NCI-H460 (cell line): Measurements from ENCODE around the gene ITGA1. TPM values are rescaled to one million over a fixed set of nuclear protein-coding genes. Genes with fewer than 3 reads are reported as not detected.
"Not testable (repeated sequence)": the region's sequence is repeated elsewhere in the genome, so short reads cannot be mapped to it uniquely, and the experiment has no call there.

ENCODE experiments used
- DNase-seq: peaks from one replicate; pipeline ENCODE4 v3.0.0-alpha.2; 2016; ENCODE audit warnings: low read depth; ENCODE audit errors: extremely low read depth
- total RNA-seq: library from RNA; depleted of rRNA; stranded (reverse); fragments of >200 nt; shearing (Covaris generic); gene quantifications from 2 replicates; pipeline ENCODE4 v1.2.3, GENCODE V29; 2014

ITGA1 gene
- total RNA-seq, 1 experiment from 2014 or later: 2.7 TPM

DNA sequence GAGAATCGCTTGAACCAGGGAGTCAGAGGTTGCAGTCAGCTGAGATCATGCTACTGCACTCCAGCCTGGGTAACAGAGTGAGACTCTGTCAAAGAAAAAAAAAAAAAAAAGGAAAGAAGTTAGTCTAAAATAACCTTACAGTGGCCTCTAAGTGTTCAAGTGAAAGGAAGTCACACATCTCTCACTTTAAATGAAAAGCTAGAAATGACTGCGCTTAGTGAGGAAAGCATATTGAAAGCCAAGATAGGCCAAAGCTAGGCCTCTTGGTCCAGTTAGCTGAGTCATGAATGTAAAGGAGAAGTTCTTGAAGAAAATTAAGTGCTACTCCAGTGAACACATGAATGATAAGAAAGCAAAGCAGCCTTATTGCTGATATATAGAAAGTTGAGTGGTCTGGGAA is 38.1 kb downstream of the ITGA1 start:
- DNase-seq: no peak

DNA sequence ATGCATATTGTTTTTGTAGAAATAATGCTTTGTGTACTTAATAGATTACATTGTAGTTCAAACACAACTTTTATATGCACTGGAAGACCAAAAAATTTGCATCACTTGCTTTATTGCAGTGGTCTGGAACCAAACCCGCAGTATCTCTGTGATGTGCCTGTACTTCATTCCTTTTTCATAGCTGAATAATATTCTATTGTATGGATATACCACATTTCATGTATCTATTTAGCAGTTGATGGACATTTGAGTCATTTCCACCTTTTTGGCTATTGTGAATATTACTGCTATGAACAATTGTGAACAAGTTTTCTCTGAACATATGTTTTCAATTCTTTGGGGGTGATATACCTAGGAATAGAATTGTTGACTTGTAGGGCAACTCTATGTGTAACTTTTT is 40.1 kb downstream of the ITGA1 start:
- DNase-seq: no peak

DNA sequence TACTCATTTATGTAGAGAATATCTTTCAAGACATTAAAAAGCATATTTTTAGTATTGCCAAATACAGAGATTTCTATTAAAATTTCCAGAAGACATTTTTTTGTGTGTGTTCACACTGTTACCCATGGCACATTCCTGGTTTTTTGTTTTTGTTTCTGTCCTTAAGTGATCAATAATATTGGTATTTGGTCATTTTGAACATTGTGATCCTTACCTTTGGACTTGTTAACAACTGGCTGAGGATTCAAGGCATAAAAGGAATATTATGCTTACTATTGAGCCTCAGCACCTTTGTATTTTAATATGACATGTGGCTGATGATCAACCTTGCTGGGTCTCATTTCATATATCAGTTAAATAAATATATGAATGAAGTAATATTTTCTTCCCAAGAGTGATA is 41.9 kb downstream of the ITGA1 start:
- DNase-seq: no peak

DNA sequence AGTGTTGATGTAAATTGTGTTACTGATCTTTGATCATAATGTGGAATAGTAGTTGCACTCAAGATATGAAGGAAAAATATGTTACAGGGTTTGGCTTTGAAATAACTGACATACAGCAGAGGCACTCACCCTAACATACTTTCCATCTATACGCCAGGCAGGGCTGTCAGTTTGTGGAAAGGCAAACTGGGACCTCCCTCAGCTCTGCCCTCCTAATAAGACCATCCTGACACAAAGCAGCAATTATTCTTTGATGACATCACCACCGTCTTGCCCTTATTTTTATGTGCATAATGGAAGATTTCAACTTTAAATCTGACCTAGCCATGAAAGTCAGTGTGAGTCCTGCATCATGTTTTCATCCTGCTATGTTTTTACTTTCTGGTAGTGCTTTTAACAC is 42.9 kb downstream of the ITGA1 start:
- DNase-seq: no peak

DNA sequence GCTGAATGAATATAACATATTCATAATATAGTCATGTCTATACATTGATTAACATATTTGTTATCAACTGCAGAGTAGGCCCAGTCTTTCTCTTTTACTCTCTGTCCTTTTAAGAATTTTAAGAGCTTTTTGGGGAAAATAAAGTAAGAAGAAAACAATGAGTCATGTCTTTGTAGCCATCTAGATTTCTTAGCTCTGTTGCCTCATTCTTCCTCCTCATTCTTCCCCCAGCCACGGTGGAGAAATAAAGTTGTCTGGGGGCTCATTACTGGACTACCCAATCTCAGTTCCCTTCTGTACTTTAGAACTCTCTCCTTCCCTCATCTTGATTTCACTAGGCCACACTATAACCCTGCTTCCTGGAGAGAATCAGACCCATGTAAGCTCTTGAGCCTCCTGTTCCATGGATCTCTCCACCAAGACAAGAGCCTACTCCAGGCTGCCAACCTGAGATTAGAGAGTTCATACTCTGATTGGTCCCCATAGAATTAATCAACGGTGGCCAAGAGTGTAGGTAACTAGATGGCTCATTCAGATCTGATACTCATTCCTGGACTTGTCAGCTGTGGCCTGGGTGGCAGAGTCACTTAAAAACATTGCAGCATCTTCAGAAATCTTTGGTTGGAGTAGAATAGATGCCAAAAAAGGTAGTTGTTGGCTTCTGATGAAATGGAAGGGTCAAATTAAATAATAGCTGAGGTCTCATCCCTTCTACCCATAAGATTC is 44.2 kb downstream of the ITGA1 start:
- DNase-seq: no peak

DNA sequence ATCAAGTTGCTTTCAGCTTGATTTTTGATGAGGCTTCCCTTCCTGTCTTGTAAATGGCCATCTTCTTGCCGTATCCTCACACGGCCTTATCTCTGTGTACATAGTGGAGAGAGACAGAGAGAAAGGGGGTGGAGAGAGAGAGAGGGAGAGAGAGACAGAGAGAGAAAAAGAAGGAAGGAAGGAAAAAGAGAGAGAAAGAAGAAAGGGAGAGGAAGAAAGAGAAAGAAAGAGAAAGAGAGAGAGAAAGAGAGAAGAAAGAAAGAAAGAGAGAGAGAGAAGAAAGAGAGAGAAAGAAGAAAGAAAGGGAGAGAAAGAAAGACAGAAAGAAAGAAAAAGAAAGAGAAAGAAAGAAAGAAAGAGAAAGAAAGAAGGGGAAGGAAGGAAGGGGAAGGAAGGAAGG is 46.6 kb downstream of the ITGA1 start:
- DNase-seq: no peak

DNA sequence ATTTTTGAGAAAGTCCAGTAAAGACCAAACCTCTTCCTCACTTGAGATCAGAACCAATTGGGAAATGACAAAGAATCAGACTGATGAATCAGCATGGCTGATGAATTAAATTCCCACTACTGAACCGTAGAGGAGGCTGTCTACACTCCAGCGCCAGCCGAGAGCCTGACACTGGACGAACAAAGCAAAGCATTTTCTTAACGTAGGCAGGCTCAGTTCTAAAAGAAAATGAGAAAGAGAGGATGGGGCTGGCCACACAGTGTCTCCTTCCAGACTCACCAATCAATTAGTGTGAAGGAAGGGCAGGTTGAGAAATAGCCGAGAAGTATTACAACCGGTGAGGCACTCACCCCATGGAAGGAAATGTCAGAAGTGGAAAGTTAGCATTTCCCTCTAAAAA is 49.4 kb downstream of the ITGA1 start:
- no peak for DNase-seq

DNA sequence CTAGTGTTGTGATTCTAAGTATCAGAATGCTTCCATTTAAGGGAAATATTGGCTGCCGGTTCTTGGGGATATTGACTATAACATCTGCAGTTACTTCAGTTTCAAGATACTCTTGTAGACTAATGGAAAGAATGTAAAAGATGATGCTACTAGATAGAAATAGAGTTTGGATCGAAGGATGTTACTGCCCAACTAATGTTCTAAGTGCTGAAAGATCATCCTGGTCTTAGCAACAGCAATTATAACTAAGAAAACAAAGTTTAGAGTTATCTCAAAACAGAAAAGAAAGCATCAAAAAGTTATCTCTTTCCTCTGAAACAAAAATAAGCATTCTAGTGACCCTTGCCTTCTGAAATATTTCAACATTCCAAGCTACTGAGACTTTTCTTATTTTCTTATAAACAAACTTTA is 49.9 kb downstream of the ITGA1 start:
- no peak for DNase-seq

DNA sequence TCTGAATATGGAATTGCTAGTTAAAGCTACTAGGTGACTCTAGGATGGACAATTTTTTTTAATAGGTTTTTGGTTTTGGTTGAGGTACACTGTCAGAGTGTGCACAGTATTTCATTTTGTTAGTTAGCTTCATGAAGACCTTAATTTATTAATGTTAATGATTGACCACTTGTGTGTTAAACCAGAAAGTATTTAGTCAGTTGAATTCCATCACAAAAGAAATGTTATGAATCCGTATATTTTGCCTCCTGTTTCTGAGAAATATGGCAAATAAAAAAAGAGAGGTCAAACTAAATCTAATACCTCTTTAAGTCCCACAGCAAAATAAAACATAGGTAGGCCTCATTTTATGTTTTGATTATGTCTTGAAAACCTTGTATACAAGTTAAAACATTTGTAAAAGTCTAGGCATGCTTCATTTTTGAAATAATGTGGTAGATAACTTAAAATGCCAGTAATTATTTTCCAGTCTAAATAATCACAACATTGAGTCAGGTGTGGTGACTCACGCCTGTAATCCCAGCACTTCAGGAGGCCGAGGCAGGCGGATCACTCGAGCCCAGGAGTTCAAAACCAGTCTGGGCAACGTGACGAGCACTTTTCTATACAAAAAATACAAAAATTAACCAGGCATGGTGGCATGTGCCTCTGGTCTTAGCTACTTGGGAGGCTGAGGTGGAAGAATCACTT is 50.8 kb downstream of the ITGA1 start:
- DNase-seq: no peak

DNA sequence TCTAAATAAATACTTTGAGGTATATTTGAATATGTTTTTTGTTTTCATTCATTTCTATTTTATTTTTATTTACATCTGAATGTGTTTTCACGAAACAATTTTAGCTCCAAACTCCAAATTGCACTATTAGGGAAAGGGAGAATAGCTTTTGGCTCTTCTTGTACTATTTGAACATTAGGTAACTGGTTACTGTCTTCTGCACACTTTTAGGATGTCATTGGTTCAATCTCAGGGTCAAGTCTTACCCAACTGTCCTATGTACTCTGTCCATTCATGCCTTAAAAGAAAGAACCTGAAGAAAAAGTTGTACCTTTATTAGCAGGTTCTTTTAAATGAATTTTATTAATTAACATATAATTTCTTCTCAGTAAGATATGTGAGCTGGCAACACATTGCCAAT is 51.6 kb downstream of the ITGA1 start:
- no peak for DNase-seq

DNA sequence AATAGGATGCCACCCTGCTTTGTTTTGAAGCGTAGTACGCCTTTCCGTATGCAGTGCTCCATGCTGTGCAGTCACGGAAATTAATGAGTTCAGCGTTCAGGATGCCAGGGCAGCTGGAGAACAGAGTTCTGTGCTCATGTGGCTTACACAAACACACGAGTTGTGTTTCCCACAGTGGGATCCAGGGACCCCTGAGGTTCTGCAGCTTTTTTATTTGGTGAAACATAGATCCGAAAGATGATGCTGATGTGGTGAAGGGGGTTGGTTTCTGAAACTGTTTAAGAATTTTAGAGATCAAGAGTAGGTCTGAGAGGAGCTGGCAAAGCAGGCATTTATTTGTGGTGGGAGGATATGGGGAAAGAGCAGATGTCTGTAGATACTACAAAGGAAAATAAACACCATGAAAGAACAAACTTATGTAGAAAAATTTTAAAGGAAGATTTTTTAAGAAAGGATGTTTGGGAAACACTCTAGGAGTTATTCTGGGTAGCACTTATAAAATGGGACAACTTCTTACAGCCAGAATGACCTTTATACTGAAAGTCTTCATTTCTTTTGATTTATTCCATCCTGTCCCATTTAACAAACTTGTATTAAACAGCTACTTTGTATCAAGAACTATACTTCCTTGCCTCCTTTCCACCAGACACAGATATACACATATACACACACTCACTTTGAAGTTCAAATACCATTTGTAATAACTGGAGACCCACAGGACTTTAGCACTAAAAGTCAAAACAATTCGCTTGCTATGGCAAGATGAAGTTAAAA is 52.7 kb downstream of the ITGA1 start:
- no peak for DNase-seq

DNA sequence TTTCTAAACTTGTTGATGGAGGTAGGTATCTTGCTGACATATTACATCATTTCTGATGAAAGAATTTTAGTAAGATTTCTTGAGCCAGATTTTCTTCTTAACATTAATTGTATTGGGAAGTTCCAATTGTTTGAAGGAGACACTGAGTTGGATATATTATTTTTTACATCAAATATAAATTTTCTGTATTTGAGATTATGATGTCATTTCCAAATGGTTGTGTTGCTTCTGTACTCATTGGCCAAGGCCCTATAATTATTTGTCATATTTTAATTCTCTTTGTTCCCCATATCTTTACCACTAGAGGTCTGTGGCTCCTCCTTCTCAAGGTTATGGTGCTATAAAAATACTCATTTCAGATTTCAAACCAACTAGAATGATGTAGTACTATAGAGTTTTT is 53.4 kb downstream of the ITGA1 start:
- no peak for DNase-seq

DNA sequence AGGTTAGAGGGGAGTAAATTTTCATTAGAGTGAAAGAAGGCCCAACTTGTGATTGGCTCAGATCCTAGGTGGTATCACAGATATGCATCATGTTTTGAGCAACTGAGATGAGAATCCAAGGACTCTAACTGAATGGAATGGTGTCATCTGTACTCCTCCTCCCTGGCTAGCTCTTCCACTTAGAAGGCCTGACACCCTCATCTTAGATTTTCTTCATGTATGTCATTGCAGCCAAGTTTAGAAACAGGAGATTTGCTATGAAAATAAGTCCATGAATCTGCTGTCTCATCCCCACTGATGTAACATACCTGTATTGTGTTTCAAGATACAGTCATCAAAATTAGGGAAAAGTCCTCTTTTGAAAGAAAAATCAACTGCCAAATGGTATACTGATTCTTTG is 54.4 kb downstream of the ITGA1 start:
- DNase-seq: no peak

DNA sequence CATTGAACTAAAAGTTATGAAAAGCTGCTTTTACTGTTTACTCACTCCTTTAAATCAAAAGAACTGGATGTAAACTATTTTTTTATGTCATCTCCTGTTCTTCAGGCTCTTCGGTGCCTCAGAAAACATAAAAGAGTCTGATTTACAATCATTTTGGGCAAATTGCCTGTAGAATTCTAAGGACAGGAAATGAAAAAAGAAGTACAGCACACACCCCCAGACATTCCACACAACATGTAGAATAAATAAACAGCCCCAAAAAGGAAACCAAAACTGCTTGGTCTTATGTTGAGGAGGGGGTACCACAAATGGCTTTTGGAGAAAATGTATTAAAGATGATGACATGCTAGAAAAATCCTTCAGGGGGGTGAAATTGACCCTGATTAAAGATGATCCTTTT is 57.2 kb downstream of the ITGA1 start:
- no peak for DNase-seq

DNA sequence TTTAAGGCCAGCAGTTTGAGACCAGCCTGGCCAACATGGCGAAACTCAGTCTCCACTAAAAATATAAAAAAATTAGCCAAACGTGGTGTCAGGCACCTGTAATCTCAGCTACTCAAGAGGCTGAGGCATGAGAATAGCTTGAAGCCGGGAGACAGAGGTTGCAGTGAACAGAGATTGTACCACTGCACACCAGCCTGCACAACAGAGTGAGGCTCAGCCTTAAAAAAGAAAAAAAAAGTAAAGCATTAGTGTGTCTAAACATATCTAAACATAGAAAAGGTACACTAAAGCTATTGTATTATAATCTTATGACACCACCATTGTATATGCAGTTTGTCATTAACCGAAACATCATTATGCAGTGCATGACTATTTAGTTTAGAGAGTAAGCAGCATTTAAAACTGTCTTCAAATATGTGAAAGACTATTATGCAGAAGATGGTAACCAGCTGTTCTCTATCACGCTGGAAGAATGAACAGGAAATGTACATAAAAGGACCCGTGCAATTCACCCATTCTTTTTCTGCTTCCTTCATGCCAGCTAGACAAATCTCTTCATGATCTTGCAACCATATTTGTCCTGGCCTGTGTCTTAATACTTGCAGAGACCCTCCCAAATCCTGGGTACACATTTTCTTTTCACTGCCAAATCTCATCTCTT is 58.6 kb downstream of the ITGA1 start:
- no peak for DNase-seq

DNA sequence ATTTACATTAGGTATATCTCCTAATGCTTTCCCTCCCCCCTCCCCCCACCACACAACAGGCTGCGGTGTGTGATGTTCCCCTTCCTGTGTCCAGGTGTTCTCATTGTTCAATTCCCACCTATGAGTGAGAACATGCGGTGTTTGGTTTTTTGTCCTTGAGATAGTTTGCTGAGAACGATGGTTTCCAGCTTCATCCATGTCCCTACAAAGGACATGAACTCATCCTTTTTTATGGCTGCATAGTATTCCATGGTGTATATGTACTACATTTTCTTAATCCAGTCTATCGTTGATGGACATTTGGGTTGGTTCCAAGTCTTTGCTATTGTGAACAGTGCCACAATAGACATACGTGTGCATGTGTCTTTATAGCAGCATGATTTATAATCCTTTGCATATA is 61.0 kb downstream of the ITGA1 start:
- not testable (repeated sequence) for DNase-seq

DNA sequence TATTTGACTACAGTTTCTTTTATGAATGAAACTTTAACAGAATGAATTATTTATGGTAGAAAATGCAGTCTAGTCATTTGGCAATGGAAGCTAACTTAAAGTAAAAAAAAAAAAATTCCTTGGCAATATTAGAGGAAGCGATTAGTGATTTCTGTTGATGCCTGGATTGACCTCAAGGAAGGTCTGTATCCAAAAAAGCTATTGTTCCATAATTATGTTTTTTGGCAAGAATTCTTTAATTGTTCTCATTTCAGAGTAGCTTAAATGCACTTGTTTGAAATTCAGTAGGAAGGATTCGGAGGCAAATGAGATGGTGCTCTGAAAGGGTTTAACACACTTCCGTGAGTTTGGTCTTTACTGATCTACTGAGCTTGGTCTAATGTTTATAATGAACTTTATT is 61.8 kb downstream of the ITGA1 start:
- no peak for DNase-seq

DNA sequence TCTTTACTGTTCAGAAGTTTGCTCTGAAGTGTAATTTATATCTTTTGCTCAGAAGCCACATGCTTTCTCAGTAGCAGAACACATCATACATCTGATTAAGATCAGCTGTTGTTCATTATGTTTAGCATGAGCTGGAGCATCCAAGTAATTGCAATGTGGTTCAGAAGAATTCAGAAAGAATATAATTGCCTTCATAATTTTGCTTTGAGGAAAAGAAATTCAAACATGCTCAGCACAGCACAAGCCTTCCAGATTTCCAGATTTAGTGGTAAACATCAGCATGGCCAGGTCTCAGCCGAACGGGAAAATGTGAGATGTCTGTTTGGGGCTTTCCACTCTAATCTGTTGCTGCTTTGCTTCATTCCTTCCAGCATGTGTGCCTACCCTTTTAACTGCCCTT is 65.9 kb downstream of the ITGA1 start:
- DNase-seq: no peak

DNA sequence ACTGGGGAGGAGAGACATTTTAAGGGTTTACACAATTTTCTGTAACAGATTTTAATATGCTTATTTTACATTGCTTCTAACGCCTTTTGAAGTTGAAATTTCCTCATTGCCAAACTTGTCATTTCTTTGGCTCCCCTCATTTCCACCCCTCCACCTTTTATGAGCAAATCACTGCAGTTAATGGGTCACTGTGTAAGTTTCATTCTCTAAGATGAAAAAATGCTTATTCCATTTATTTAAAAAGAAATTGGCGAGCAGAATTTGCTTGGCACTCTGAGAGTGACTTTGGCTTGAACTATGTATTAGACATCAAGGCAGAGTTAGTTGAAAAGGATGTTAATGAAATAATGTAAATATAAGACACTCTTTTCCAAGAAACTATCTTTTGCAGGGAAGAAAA is 66.6 kb downstream of the ITGA1 start:
- DNase-seq: no peak

DNA sequence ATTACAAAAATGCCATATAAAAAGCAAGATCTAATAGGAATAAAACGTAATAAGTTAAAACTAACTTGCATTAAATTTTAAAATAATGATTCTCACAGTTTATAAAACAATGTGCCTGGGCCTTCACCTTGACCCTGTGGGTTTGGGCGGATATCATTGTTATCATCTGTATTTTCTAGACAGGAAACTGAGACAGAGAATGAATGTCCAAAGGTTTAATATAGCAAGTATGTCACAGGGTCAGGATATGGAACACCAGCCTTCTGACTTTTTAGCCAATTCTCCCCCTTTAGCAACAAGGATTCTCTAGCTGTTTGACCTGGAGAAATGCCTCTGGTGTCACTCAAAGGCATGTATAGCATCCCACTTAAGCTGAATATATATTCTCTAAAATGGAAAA is 67.2 kb downstream of the ITGA1 start:
- no peak for DNase-seq

DNA sequence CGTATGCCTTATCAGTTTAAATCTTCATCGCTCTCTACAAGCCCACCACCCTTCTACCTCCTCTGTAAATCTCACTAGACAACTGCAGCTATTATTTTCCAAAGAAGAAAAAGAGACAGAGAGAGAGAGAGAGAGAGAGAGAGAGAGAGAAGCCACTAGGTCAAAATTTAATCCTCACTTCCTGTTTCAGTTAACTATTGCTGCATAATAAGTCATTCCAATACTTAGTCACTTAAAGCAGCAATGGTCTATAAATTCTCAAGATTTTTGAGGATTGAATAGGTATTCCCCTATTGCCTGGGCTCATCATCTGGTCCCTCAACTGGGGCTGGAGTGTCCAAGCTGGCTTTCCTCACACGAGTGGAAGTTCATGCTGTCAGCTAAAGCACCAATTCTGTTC is 68.8 kb downstream of the ITGA1 start:
- no peak for DNase-seq
